Keratinocyte (primary cell): ENCODE results near the gene GNG2. TPM values are rescaled to one million over a fixed set of nuclear protein-coding genes. Genes with fewer than 3 reads are reported as not detected.

ENCODE experiments used
- DNase-seq: peaks from one replicate; pipeline ENCODE4 v3.0.0-alpha.2; 2011; ENCODE audit warnings: low read depth, missing footprints, low spot score
- FAIRE-seq: peaks from 2 replicates; lab custom pipeline; 2011; peaks lifted over from hg19 to GRCh38; lab: Jason Lieb, UNC
- H2AFZ ChIP-seq: 2 replicates; pipeline ENCODE4 v1.6.0; 2012; ENCODE audit warnings: low read length, control low read depth, inconsistent platforms; ENCODE audit not compliant: control insufficient read depth
- H3K27ac ChIP-seq: 2 replicates; pipeline ENCODE4 v1.5.1; 2011; ENCODE audit warnings: low read length; ENCODE audit not compliant: control insufficient read depth, insufficient read depth
- H3K27me3 ChIP-seq: 3 replicates; pipeline ENCODE4 v1.6.0; 2011; ENCODE audit warnings: low read length; ENCODE audit not compliant: control insufficient read depth, insufficient read depth; ENCODE audit errors: extremely low read depth
- H3K36me3 ChIP-seq, 2 experiments: 2 replicates in 1 of 2; 3 replicates in 1 of 2; pipeline ENCODE4 v1.5.1; 2011; ENCODE audit warnings: low read length in 2 of 2, mild to moderate bottlenecking in 1 of 2; ENCODE audit not compliant: control insufficient read depth in 2 of 2, insufficient read depth in 2 of 2; ENCODE audit errors: extremely low read depth in 1 of 2
- H3K4me1 ChIP-seq: 3 replicates; pipeline ENCODE4 v1.5.1; 2011; ENCODE audit warnings: low read length; ENCODE audit not compliant: control insufficient read depth, insufficient read depth; ENCODE audit errors: extremely low read depth
- H3K4me2 ChIP-seq: 3 replicates; pipeline ENCODE4 v1.6.0; 2011; ENCODE audit warnings: low read depth, low read length; ENCODE audit not compliant: control insufficient read depth, insufficient read depth; ENCODE audit errors: extremely low read depth
- H3K4me3 ChIP-seq, 3 experiments: fragments of 200-600 bp in 1 of 3; sonication (generic) in 1 of 3; 2 replicates in 2 of 3; 3 replicates in 1 of 3; pipeline ENCODE4 v1.5.1; 2011 to 2016; ENCODE audit warnings: low read length in 3 of 3, mild to moderate bottlenecking in 3 of 3, control low read depth in 2 of 3, inconsistent platforms in 1 of 3, low read depth in 1 of 3, mixed read lengths in 1 of 3, mixed run types in 1 of 3, moderate library complexity in 1 of 3; ENCODE audit not compliant: control insufficient read depth in 2 of 3, insufficient read depth in 2 of 3; ENCODE audit errors: extremely low read depth in 1 of 3
- H3K79me2 ChIP-seq: 2 replicates; pipeline ENCODE4 v1.6.0; 2012; ENCODE audit warnings: low read length; ENCODE audit not compliant: control insufficient read depth, insufficient read depth
- H3K9ac ChIP-seq: 3 replicates; pipeline ENCODE4 v1.6.0; 2011; ENCODE audit warnings: low read length; ENCODE audit not compliant: control insufficient read depth, insufficient read depth; ENCODE audit errors: extremely low read depth
- H3K9me1 ChIP-seq: 3 replicates; pipeline ENCODE4 v1.6.0; 2011; ENCODE audit warnings: low read length; ENCODE audit not compliant: control insufficient read depth, insufficient read depth; ENCODE audit errors: extremely low read depth
- H3K9me3 ChIP-seq: 2 replicates; pipeline ENCODE4 v1.5.1; 2012; ENCODE audit warnings: low read depth, low read length; ENCODE audit not compliant: control insufficient read depth
- H4K20me1 ChIP-seq: 3 replicates; pipeline ENCODE4 v1.6.0; 2011; ENCODE audit warnings: low read length; ENCODE audit not compliant: control insufficient read depth, insufficient read depth; ENCODE audit errors: extremely low read depth
- EZH2 ChIP-seq: IDR thresholded peaks from one replicate; pipeline ENCODE4 v1.6.1; 2012; ENCODE audit warnings: inconsistent platforms, mild to moderate bottlenecking, low read length, moderate library complexity
- dilution Hi-C: fragments of 300-500 bp; cut with MboI; formaldehyde crosslinking; loops from one replicate; pipeline ENCODE4 v1.7.0; 2020; ENCODE audit warnings: low sequenced_read_pairs; ENCODE audit not compliant: extremely low pct_ligation_motif_present
- polyA plus RNA-seq, 5 experiments: library from polyadenylated mRNA; depleted of rRNA in 3 of 5; stranded (reverse) in 3 of 5; stranded (forward) in 1 of 5; unstranded in 1 of 5; fragments of >200 nt; gene quantifications; 1 replicate in 1 of 5; 2 replicates in 3 of 5; 3 replicates in 1 of 5; pipeline versions ENCODE4 v1.2.1 to v1.2.3, GENCODE V29; 2011 to 2012; ENCODE audit warnings: missing spikeins in 2 of 5, low read depth in 1 of 5, low replicate concordance in 1 of 5
- TF ChIP-seq, protein P1 (sequence below), 3 experiments: IDR thresholded peaks in 1 of 3; conservative IDR thresholded peaks in 1 of 3; optimal IDR thresholded peaks in 1 of 3; 2 replicates in 2 of 3; 3 replicates in 1 of 3; pipeline versions ENCODE3 to v1.5.1; 2011; ENCODE audit warnings: low read length in 3 of 3, mild to moderate bottlenecking in 3 of 3, moderate library complexity in 2 of 3, control low read depth in 1 of 3, inconsistent platforms in 1 of 3; ENCODE audit not compliant: insufficient read depth in 2 of 3; ENCODE audit errors: extremely low read depth in 1 of 3

The GNG2 gene
- polyA plus RNA-seq, 1 donor (not counting 4 experiments of a cell fraction or from before 2014, with no cell fraction given) = 0.28 TPM

DNA sequence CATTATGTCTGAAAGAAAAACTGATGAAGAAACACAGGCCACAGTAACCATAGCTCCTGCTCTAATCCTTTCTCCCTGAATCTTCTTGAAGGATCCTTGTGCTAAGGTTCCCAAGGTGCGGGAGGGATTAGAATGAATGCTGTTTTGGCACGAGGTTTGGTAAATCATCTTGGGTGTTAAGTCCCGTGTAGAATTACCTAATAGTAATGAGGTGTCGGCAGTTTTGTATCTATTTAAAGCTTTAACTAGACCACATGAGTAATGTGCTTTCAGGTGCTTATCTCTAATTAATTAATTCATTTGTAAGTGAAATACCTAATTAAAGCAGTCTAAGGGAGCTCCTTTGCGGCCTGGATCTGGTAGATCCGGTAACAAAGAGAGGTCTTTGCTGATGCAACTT, 53.9 kb downstream of the GNG2 start:
- DNase-seq (no peak), FAIRE-seq (no peak)
- Histone ChIP-seq H4K20me1 (no peaks in the 10 kb centered on the region), H3K9me1 (no peaks in the 10 kb centered on the region), H3K27me3 (no peaks in the 10 kb centered on the region), H3K9ac (no peak overlapping the region), H3K79me2 (no peaks in the 10 kb centered on the region), H3K4me3 (no peak overlapping the region), H2AFZ (no peak overlapping the region), H3K9me3 (no peaks in the 10 kb centered on the region), H3K36me3 (no peaks in the 10 kb centered on the region), H3K4me1 (no peaks in the 10 kb centered on the region), H3K27ac (no peak overlapping the region), H3K4me2 (no peak overlapping the region)
- dilution Hi-C loops = no loop called here
- TF ChIP-seq, protein P1, sequence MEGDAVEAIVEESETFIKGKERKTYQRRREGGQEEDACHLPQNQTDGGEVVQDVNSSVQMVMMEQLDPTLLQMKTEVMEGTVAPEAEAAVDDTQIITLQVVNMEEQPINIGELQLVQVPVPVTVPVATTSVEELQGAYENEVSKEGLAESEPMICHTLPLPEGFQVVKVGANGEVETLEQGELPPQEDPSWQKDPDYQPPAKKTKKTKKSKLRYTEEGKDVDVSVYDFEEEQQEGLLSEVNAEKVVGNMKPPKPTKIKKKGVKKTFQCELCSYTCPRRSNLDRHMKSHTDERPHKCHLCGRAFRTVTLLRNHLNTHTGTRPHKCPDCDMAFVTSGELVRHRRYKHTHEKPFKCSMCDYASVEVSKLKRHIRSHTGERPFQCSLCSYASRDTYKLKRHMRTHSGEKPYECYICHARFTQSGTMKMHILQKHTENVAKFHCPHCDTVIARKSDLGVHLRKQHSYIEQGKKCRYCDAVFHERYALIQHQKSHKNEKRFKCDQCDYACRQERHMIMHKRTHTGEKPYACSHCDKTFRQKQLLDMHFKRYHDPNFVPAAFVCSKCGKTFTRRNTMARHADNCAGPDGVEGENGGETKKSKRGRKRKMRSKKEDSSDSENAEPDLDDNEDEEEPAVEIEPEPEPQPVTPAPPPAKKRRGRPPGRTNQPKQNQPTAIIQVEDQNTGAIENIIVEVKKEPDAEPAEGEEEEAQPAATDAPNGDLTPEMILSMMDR (optimal IDR thresholded peaks at IDR 0.05 in 1 of 3, IDR thresholded peaks at IDR 0.05 in 1 of 3, conservative IDR thresholded peaks at IDR 0.05 in 1 of 3; ENCODE audit: extremely low read depth in 1 of 3, insufficient read depth in 2 of 3, low read length in 3 of 3) = no peak
- no peak for TF ChIP-seq EZH2

DNA sequence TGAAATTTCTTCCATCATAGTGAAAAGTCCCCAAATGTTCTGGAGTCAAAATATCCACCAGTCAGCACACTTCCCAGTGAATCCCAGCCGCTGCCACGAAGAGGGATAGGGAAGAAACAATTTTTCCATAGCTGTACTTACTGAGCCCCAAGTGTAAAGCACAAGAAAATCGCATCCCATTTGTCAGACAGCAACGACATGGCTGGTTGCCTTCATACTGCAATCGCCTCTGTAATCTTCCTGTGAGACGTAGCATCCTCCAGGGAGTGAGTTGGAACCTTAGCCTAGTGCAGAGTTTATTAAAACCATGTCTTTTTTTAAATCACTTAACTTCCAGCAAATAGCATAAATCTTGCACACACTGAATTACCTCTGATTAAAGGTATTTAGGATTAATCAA, 56.8 kb downstream of the GNG2 start:
- no peaks in the 10 kb centered on the region for H3K36me3 ChIP-seq
- TF ChIP-seq EZH2 = no peak
- TF ChIP-seq, protein P1 (optimal IDR thresholded peaks at IDR 0.05 in 1 of 3, IDR thresholded peaks at IDR 0.05 in 1 of 3, conservative IDR thresholded peaks at IDR 0.05 in 1 of 3; ENCODE audit: extremely low read depth in 1 of 3, insufficient read depth in 2 of 3, low read length in 3 of 3) = no peak
- dilution Hi-C loops = no loop called here
- H3K4me1 ChIP-seq = no peaks in the 10 kb centered on the region
- H4K20me1 ChIP-seq = no peaks in the 10 kb centered on the region
- H3K9me3 ChIP-seq = no peaks in the 10 kb centered on the region
- H3K4me2 ChIP-seq = no peak overlapping the region
- FAIRE-seq (no peak), DNase-seq (no peak)
- H3K27me3 ChIP-seq = peaks cover under 1% of the 10 kb centered on the region
- no peak overlapping the region for H3K9ac ChIP-seq
- no peaks in the 10 kb centered on the region for H3K79me2 ChIP-seq
- no peak overlapping the region for H3K27ac ChIP-seq
- no peak overlapping the region for H3K4me3 ChIP-seq
- no peaks in the 10 kb centered on the region for H3K9me1 ChIP-seq
- no peak overlapping the region for H2AFZ ChIP-seq
